ENCODE results near the gene EIPR1. TPM values are rescaled to one million over a fixed set of nuclear protein-coding genes. Genes with fewer than 3 reads are reported as not detected.

Gene EIPR1
- total and polyA plus RNA-seq, 2 of the 13 experiments (the other 11 are each of a cell fraction or from before 2014, with no cell fraction given) = 70.0 to 96.3 TPM

GRCh38 chr2:3354986-3355385 is 22.6 kb downstream of the EIPR1 start:
- 100% methylated on average over 3 of the region's 3 CpGs for WGBS (ENCODE audit: low lambda C conversion rate)
- in situ Hi-C loops (cut with HindIII; ENCODE audit: extremely low pct_ligation_motif_present, low pct_unique_long_range_greater_than_20kb) = no loop called here

GRCh38 chr2:3349211-3349693 is 28.4 kb downstream of the EIPR1 start:
- H3K4me1 ChIP-seq (ENCODE audit: insufficient read depth, low read length) = no peaks in the 10 kb centered on the region
- in situ Hi-C loops (cut with HindIII; ENCODE audit: extremely low pct_ligation_motif_present, low pct_unique_long_range_greater_than_20kb) = no loop called here
- no peak overlapping the region for H3K4me3 ChIP-seq (replicated peaks in 1 of 3; ENCODE audit: insufficient read depth in 1 of 3, low read depth in 2 of 3, low read length in 3 of 3)
- peaks cover 2% of the 10 kb centered on the region for H3K79me2 ChIP-seq (ENCODE audit: insufficient read depth, low read length)
- intact Hi-C loops (cut with micrococcal nuclease; ENCODE audit: unreplicated experiment) = no loop called here
- ATAC-seq (peak; percentile 28), FAIRE-seq (no peak), DNase-seq (ENCODE audit: low spot score) (no peak)
- no TSS peak for BruUV-seq (replicated peaks)
- no peak for TF ChIP-seq ZNF577 (CRISPR knock-in tag; IDR thresholded peaks at IDR 0.05; ENCODE audit: borderline replicate concordance, low read depth)
- TF ChIP-seq, protein P1, sequence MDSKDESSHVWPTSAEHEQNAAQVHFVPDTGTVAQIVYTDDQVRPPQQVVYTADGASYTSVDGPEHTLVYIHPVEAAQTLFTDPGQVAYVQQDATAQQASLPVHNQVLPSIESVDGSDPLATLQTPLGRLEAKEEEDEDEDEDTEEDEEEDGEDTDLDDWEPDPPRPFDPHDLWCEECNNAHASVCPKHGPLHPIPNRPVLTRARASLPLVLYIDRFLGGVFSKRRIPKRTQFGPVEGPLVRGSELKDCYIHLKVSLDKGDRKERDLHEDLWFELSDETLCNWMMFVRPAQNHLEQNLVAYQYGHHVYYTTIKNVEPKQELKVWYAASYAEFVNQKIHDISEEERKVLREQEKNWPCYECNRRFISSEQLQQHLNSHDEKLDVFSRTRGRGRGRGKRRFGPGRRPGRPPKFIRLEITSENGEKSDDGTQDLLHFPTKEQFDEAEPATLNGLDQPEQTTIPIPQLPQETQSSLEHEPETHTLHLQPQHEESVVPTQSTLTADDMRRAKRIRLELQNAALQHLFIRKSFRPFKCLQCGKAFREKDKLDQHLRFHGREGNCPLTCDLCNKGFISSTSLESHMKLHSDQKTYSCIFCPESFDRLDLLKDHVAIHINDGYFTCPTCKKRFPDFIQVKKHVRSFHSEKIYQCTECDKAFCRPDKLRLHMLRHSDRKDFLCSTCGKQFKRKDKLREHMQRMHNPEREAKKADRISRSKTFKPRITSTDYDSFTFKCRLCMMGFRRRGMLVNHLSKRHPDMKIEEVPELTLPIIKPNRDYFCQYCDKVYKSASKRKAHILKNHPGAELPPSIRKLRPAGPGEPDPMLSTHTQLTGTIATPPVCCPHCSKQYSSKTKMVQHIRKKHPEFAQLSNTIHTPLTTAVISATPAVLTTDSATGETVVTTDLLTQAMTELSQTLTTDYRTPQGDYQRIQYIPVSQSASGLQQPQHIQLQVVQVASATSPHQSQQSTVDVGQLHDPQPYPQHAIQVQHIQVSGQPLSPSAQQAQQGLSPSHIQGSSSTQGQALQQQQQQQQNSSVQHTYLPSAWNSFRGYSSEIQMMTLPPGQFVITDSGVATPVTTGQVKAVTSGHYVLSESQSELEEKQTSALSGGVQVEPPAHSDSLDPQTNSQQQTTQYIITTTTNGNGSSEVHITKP (CRISPR knock-in tag; IDR thresholded peaks at IDR 0.05; ENCODE audit: low read depth) = no peak
- TF ChIP-seq RBM22 (optimal IDR thresholded peaks at IDR 0.05; ENCODE audit: low read length) = peak; percentile 26
- peak; percentile 26 for TF ChIP-seq AGO2 (optimal IDR thresholded peaks at IDR 0.05; ENCODE audit: low read depth, low read length)
- H3K27me3 ChIP-seq (ENCODE audit: control insufficient read depth in 1 of 2, insufficient read depth in 2 of 2, low read length in 2 of 2) = no peaks in the 10 kb centered on the region
- no peak overlapping the region for H3K9ac ChIP-seq (ENCODE audit: insufficient read depth, low read depth, low read length)
- H2AFZ ChIP-seq (ENCODE audit: low read length) = no peak overlapping the region
- no peaks in the 10 kb centered on the region for H3K9me3 ChIP-seq (ENCODE audit: low read length)
- no peak overlapping the region for H3K4me2 ChIP-seq (ENCODE audit: low read depth, low read length)
- H4K20me1 ChIP-seq (ENCODE audit: insufficient read depth, low read length) = no peaks in the 10 kb centered on the region
- no peak overlapping the region for H3K27ac ChIP-seq (ENCODE audit: extremely low read length, insufficient read depth, low read length)
- POLR2A ChIA-PET = no interaction called here
- H3K36me3 ChIP-seq (replicated peaks in 1 of 2; ENCODE audit: control insufficient read depth in 1 of 2, insufficient read depth in 2 of 2, low read length in 2 of 2) = peaks cover 16 to 50% of the 10 kb centered on the region in 2 experiments
- CTCF ChIA-PET (ENCODE audit: low intra/inter-chr PET ratio, low total read pairs) = no interaction called here
- WGBS (ENCODE audit: low lambda C conversion rate) = 98% methylated on average over 13 of the region's 13 CpGs

More at GRCh38 chr2:3354986-3355385, 22.6 kb downstream of the EIPR1 start:
- H3K9ac ChIP-seq (ENCODE audit: insufficient read depth, low read depth, low read length) = no peak overlapping the region
- H3K36me3 ChIP-seq (replicated peaks in 1 of 2; ENCODE audit: control insufficient read depth in 1 of 2, insufficient read depth in 2 of 2, low read length in 2 of 2) = peaks cover 8 to 27% of the 10 kb centered on the region in 2 experiments
- ATAC-seq (no peak), FAIRE-seq (no peak), DNase-seq (ENCODE audit: low spot score) (no peak)
- intact Hi-C loops (cut with micrococcal nuclease; ENCODE audit: unreplicated experiment) = no loop called here
- ChIA-PET CTCF (ENCODE audit: low intra/inter-chr PET ratio, low total read pairs) (no interaction called here), POLR2A (no interaction called here)
- H3K27ac ChIP-seq (ENCODE audit: extremely low read length, insufficient read depth, low read length) = no peak overlapping the region
- H4K20me1 ChIP-seq (ENCODE audit: insufficient read depth, low read length) = no peaks in the 10 kb centered on the region
- H2AFZ ChIP-seq (ENCODE audit: low read length) = no peak overlapping the region
- no peaks in the 10 kb centered on the region for H3K4me1 ChIP-seq (ENCODE audit: insufficient read depth, low read length)
- TF ChIP-seq KAT7 (CRISPR knock-in tag; IDR thresholded peaks at IDR 0.05; ENCODE audit: borderline replicate concordance) = no peak
- TF ChIP-seq TOE1 (CRISPR knock-in tag; IDR thresholded peaks at IDR 0.05) = no peak
- TF ChIP-seq ZNF737 (CRISPR knock-in tag; IDR thresholded peaks at IDR 0.05; ENCODE audit: borderline replicate concordance) = no peak
- TF ChIP-seq MEIS2 (CRISPR knock-in tag; IDR thresholded peaks at IDR 0.05) = no peak
- TF ChIP-seq ZNF17 (CRISPR knock-in tag; IDR thresholded peaks at IDR 0.05) = no peak
- no peak for TF ChIP-seq ZNF3 (CRISPR knock-in tag; IDR thresholded peaks at IDR 0.05)
- no peak for TF ChIP-seq GLMP (CRISPR knock-in tag; IDR thresholded peaks at IDR 0.05; ENCODE audit: borderline replicate concordance)
- TF ChIP-seq RBM39 (IDR thresholded peaks at IDR 0.05; ENCODE audit: low read depth, low read length, poor library complexity, severe bottlenecking) = no peak
- no peaks in the 10 kb centered on the region for H3K27me3 ChIP-seq (ENCODE audit: control insufficient read depth in 1 of 2, insufficient read depth in 2 of 2, low read length in 2 of 2)
- no peak overlapping the region for H3K4me3 ChIP-seq (replicated peaks in 1 of 3; ENCODE audit: insufficient read depth in 1 of 3, low read depth in 2 of 3, low read length in 3 of 3)
- H3K4me2 ChIP-seq (ENCODE audit: low read depth, low read length) = no peak overlapping the region
- H3K9me3 ChIP-seq (ENCODE audit: low read length) = no peaks in the 10 kb centered on the region
- peaks cover 36% of the 10 kb centered on the region for H3K79me2 ChIP-seq (ENCODE audit: insufficient read depth, low read length)
- BruUV-seq (replicated peaks) = no TSS peak

Data from HepG2 (cell line).